Smooth muscle cell (in vitro differentiated cells): ENCODE measurements around the gene RTN3. TPM values are rescaled to one million over a fixed set of nuclear protein-coding genes. Genes with fewer than 3 reads are reported as not detected.

Experiments used
- DNase-seq: peaks from one replicate; lab custom pipeline; 2025; ENCODE audit not compliant: unreplicated experiment; lab: John Stamatoyannopoulos, UW
- H2AFZ ChIP-seq: fragments of 200-600 bp; sonication (generic); 2 replicates; pipeline ENCODE4 v1.6.0; 2016; ENCODE audit warnings: antibody characterized with exemption, low read depth, mild to moderate bottlenecking
- H3F3A ChIP-seq: fragments of 200-600 bp; sonication (generic); 2 replicates; pipeline ENCODE4 v1.6.0; 2017; ENCODE audit warnings: antibody characterized with exemption, low read depth
- H3K27ac ChIP-seq: fragments of 200-600 bp; sonication (generic); 2 replicates; pipeline ENCODE4 v1.5.1; 2016; ENCODE audit warnings: low read depth, mild to moderate bottlenecking
- H3K27me3 ChIP-seq: fragments of 200-600 bp; sonication (generic); 2 replicates; pipeline ENCODE4 v1.6.1; 2016; ENCODE audit warnings: low read depth, mild to moderate bottlenecking
- H3K36me3 ChIP-seq: fragments of 200-600 bp; sonication (generic); 2 replicates; pipeline ENCODE4 v1.5.1; 2016; ENCODE audit warnings: low read depth
- H3K4me1 ChIP-seq: fragments of 200-600 bp; sonication (generic); 2 replicates; pipeline ENCODE4 v1.5.1; 2016; ENCODE audit warnings: low read depth
- H3K4me2 ChIP-seq: fragments of 200-600 bp; sonication (generic); 2 replicates; pipeline ENCODE4 v1.6.0; 2016; ENCODE audit warnings: mild to moderate bottlenecking
- H3K4me3 ChIP-seq: fragments of 200-600 bp; sonication (generic); 2 replicates; pipeline ENCODE4 v1.5.1; 2016; ENCODE audit warnings: mild to moderate bottlenecking
- H3K79me2 ChIP-seq: fragments of 200-600 bp; sonication (generic); 2 replicates; pipeline ENCODE4 v1.6.0; 2016; ENCODE audit warnings: low read depth, mild to moderate bottlenecking
- H3K9ac ChIP-seq: fragments of 200-600 bp; sonication (generic); 2 replicates; pipeline ENCODE4 v1.6.0; 2016; ENCODE audit warnings: low read depth
- H3K9me3 ChIP-seq: fragments of 200-600 bp; sonication (generic); replicated peaks from 2 replicates; pipeline ENCODE4 v1.5.1; 2016; ENCODE audit warnings: low read depth
- H4K20me1 ChIP-seq: fragments of 200-600 bp; sonication (generic); 2 replicates; pipeline ENCODE4 v1.6.0; 2016; ENCODE audit warnings: low read depth
- WGBS: methylation state at CpG from one replicate; pipeline ENCODE4 v1.1.7; 2016; ENCODE audit warnings: low lambda C conversion rate; 5-methylcytosine and 5-hydroxymethylcytosine counted together
- polyA plus RNA-seq: library from polyadenylated mRNA; unstranded; fragments of >200 nt; fragmentation: Nextera tagmentation; extraction: Ambion mirVana; gene quantifications from 2 replicates; pipeline ENCODE4 v1.2.1, GENCODE V29; 2016
- total RNA-seq: library from RNA; depleted of rRNA; stranded (reverse); fragments of >200 nt; gene quantifications from 2 replicates; pipeline ENCODE4 v1.2.3, GENCODE V29; 2014
- TF ChIP-seq, protein P1 (sequence below): fragments of 200-600 bp; sonication (generic); IDR thresholded peaks from 2 replicates; pipeline ENCODE4 v1.5.1; 2017; ENCODE audit warnings: borderline replicate concordance, mild to moderate bottlenecking, antibody characterized with exemption; ENCODE audit not compliant: insufficient read depth, poor library complexity, severe bottlenecking

Gene RTN3
- total and polyA plus RNA-seq, 2 experiments from 2014 or later = 43.5 to 64.9 TPM

DNA sequence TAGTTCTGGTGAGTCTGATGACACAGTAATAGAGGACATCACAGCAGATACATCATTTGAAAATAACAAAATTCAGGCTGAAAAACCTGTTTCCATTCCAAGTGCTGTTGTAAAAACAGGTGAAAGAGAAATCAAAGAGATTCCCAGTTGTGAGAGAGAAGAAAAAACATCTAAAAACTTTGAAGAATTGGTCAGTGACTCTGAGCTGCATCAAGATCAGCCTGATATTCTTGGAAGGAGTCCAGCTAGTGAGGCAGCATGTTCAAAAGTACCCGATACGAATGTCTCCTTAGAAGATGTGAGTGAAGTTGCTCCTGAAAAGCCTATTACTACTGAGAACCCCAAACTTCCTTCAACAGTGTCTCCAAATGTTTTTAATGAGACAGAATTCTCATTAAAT, 38.7 kb downstream of the RTN3 start:
- WGBS = 82% methylated on average over 2 of the region's 2 CpGs
- no peaks in the 10 kb centered on the region for H3K27me3 ChIP-seq
- no peak overlapping the region for H3K4me2 ChIP-seq
- no peak overlapping the region for H3K9ac ChIP-seq
- DNase-seq = no peak
- H2AFZ ChIP-seq = no peak overlapping the region
- H3K79me2 ChIP-seq = peaks cover 33% of the 10 kb centered on the region
- no peaks in the 10 kb centered on the region for H3K4me1 ChIP-seq
- no peaks in the 10 kb centered on the region for H3K9me3 ChIP-seq
- H3K4me3 ChIP-seq = no peak overlapping the region
- H4K20me1 ChIP-seq = peaks cover 30% of the 10 kb centered on the region
- H3K36me3 ChIP-seq = no peaks in the 10 kb centered on the region
- H3F3A ChIP-seq = no peaks in the 10 kb centered on the region
- TF ChIP-seq, protein P1, sequence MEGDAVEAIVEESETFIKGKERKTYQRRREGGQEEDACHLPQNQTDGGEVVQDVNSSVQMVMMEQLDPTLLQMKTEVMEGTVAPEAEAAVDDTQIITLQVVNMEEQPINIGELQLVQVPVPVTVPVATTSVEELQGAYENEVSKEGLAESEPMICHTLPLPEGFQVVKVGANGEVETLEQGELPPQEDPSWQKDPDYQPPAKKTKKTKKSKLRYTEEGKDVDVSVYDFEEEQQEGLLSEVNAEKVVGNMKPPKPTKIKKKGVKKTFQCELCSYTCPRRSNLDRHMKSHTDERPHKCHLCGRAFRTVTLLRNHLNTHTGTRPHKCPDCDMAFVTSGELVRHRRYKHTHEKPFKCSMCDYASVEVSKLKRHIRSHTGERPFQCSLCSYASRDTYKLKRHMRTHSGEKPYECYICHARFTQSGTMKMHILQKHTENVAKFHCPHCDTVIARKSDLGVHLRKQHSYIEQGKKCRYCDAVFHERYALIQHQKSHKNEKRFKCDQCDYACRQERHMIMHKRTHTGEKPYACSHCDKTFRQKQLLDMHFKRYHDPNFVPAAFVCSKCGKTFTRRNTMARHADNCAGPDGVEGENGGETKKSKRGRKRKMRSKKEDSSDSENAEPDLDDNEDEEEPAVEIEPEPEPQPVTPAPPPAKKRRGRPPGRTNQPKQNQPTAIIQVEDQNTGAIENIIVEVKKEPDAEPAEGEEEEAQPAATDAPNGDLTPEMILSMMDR = no peak
- H3K27ac ChIP-seq = no peak overlapping the region

DNA sequence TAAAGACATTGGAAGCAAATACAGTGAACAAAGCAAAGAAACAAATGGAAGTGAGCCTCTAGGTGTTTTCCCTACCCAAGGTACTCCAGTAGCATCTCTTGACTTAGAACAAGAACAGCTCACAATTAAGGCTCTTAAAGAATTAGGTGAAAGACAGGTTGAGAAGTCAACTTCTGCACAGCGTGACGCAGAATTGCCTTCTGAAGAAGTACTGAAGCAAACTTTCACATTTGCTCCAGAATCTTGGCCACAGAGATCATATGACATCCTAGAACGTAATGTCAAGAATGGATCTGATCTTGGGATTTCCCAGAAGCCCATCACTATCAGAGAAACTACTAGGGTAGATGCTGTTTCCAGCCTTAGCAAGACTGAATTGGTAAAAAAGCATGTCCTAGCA, 39.3 kb downstream of the RTN3 start:
- no peak overlapping the region for H3K4me2 ChIP-seq
- no peaks in the 10 kb centered on the region for H3K9me3 ChIP-seq
- WGBS = 99% methylated on average over 3 of the region's 3 CpGs
- H3F3A ChIP-seq = no peaks in the 10 kb centered on the region
- no peaks in the 10 kb centered on the region for H3K27me3 ChIP-seq
- no peaks in the 10 kb centered on the region for H3K4me1 ChIP-seq
- no peak overlapping the region for H3K9ac ChIP-seq
- DNase-seq = no peak
- no peak overlapping the region for H2AFZ ChIP-seq
- no peak overlapping the region for H3K4me3 ChIP-seq
- H3K36me3 ChIP-seq = no peaks in the 10 kb centered on the region
- H4K20me1 ChIP-seq = peaks cover 24% of the 10 kb centered on the region
- H3K79me2 ChIP-seq = peaks cover 35% of the 10 kb centered on the region
- TF ChIP-seq, protein P1 = no peak
- no peak overlapping the region for H3K27ac ChIP-seq

DNA sequence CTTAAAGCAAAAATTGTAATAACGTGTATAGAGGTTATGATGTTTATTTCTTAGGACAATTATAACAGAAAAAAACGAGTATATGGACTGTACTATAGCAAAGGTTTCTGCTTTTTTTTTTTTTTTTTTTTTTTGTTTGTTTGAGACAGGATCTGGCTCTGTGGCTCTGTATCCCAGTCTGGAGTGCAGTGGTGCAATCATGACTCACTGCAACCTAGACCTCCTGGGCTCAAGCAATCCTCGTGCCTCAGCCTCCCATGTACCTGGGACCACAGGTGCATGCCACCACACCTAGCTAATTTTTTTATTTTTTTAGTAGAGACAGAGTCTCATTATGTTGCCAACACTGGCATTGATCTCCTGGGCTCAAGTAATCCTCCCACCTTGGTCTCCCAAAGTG, 48.0 kb downstream of the RTN3 start:
- Histone ChIP-seq H3K4me3 (no peak overlapping the region), H4K20me1 (peaks cover 19% of the 10 kb centered on the region), H3K4me1 (no peaks in the 10 kb centered on the region), H3K27ac (no peak overlapping the region), H3F3A (no peaks in the 10 kb centered on the region), H3K79me2 (peaks cover 32% of the 10 kb centered on the region), H2AFZ (no peak overlapping the region), H3K4me2 (no peak overlapping the region), H3K9ac (no peak overlapping the region), H3K36me3 (no peaks in the 10 kb centered on the region), H3K9me3 (no peaks in the 10 kb centered on the region), H3K27me3 (no peaks in the 10 kb centered on the region)
- TF ChIP-seq, protein P1 = no peak
- DNase-seq = no peak
- WGBS = 88% methylated on average over 3 of the region's 3 CpGs

DNA sequence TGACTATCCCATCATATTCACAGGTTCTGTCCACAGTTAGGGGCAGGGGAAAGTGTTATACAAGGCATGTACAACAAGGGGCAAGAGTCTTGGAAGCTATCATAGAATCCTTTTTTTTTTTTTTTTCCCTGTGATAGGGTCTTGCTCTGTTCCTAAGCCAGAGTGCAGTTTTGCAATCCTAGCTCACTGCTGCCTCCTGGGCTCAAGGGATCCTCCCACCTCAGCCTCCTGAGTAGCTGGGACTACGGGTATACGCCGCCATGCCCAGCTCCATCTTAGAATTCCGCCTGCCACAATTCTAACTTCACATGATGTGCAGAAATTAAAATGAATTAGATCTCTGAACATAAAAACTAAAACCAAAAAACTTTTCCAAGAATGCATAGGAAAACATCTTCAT, 55.6 kb downstream of the RTN3 start:
- WGBS = 96% methylated on average over 4 of the region's 4 CpGs
- Histone ChIP-seq H3K9me3 (no peaks in the 10 kb centered on the region), H3K27ac (no peak overlapping the region), H2AFZ (no peak overlapping the region), H3K36me3 (no peaks in the 10 kb centered on the region), H3K4me1 (no peaks in the 10 kb centered on the region), H3K4me2 (no peak overlapping the region), H4K20me1 (peaks cover 16% of the 10 kb centered on the region), H3K27me3 (no peaks in the 10 kb centered on the region), H3K9ac (no peak overlapping the region), H3F3A (no peaks in the 10 kb centered on the region), H3K4me3 (no peak overlapping the region), H3K79me2 (peaks cover 12% of the 10 kb centered on the region)
- TF ChIP-seq, protein P1 = no peak
- no peak for DNase-seq
